Measurements from ENCODE around the gene PCSK1N.

DNA sequence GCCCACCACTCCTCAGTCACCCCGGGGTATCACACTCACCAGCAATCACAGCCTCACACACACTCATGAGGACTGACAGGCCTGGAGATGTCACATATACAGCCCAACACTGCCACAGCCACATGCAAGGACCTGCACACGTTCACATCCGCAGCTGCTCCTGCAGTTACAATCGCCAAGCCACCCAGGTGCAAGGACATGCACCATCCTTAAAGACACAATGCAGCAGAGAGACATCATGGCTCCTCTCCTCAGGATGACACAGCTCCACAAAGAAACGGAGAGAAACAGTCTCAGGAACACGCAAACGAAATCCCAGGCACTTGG, 1.1 kb downstream of the PCSK1N start:
- TF ChIP-seq, protein P1, sequence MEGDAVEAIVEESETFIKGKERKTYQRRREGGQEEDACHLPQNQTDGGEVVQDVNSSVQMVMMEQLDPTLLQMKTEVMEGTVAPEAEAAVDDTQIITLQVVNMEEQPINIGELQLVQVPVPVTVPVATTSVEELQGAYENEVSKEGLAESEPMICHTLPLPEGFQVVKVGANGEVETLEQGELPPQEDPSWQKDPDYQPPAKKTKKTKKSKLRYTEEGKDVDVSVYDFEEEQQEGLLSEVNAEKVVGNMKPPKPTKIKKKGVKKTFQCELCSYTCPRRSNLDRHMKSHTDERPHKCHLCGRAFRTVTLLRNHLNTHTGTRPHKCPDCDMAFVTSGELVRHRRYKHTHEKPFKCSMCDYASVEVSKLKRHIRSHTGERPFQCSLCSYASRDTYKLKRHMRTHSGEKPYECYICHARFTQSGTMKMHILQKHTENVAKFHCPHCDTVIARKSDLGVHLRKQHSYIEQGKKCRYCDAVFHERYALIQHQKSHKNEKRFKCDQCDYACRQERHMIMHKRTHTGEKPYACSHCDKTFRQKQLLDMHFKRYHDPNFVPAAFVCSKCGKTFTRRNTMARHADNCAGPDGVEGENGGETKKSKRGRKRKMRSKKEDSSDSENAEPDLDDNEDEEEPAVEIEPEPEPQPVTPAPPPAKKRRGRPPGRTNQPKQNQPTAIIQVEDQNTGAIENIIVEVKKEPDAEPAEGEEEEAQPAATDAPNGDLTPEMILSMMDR (IDR thresholded peaks at IDR 0.05; ENCODE audit: low read depth, low read length) = no peak
- TF ChIP-seq POLR2A (IDR thresholded peaks at IDR 0.05; ENCODE audit: extremely low read depth, insufficient read length) (no peak), MYC (IDR thresholded peaks at IDR 0.05; ENCODE audit: low read depth, low read length) (no peak)
- TF ChIP-seq, protein P2, sequence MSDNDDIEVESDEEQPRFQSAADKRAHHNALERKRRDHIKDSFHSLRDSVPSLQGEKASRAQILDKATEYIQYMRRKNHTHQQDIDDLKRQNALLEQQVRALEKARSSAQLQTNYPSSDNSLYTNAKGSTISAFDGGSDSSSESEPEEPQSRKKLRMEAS (IDR thresholded peaks at IDR 0.05; ENCODE audit: low read depth, low read length) = no peak
